ENCODE results near the gene C2orf76.
A peak's percentile ranks its signal among the peaks of the same experiment; 100 is the strongest.
"Not testable (repeated sequence)": the region's sequence is repeated elsewhere in the genome, so short reads cannot be mapped to it uniquely, and the experiment has no call there.

C2orf76 gene

DNA sequence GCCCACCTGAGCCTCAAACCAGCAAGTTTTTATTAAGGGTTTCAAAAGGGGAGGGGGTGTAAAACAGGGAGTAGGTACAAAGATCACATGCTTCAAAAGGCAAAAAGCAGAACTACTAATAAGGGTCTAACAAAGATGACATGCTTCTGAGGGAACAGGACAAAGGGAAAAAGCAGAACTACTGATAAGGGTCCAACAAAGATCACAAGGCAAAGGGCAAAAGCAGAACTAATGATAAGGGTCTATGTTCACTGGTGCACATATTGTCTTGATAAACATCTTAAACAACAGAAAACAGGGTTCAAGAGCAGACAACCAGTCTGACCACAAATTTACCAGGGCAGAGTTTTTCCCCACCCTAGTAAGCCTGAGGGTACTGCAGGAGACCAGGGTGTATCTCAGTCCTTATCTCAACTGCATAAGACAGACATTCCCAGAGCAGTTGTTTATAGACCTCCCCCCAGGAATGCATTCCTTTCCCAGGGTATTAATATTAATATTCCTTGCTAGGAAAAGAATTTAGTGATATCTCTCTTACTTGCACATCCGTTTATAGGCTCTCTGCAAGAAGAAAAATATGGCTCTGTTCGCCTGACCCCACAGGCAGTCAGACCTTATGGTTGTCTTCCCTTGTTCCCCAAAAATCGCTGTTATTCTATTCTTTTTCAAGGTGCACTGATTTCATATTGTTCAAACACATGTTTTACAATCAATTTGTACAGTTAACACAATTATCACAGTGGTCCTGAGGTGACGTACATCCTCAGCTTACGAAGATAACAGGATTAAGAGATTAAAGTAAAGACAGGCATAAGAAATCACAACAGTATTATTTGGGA, 7.5 kb upstream of the C2orf76 start:
- ATAC-seq (replicated peaks; ENCODE audit: extremely low read depth, poor library complexity, severe bottlenecking); H3K4me3 Mint-ChIP-seq; H3K9me3 Mint-ChIP-seq; H3K27me3 Mint-ChIP-seq; H3K27ac Mint-ChIP-seq (ENCODE audit: low read depth); H3K4me1 Mint-ChIP-seq; DNase-seq (ENCODE audit: low spot score in 2 of 2): not testable (repeated sequence)
- peaks cover 36% of the 10 kb centered on the region for H3K36me3 Mint-ChIP-seq (ENCODE audit: insufficient read depth)

DNA sequence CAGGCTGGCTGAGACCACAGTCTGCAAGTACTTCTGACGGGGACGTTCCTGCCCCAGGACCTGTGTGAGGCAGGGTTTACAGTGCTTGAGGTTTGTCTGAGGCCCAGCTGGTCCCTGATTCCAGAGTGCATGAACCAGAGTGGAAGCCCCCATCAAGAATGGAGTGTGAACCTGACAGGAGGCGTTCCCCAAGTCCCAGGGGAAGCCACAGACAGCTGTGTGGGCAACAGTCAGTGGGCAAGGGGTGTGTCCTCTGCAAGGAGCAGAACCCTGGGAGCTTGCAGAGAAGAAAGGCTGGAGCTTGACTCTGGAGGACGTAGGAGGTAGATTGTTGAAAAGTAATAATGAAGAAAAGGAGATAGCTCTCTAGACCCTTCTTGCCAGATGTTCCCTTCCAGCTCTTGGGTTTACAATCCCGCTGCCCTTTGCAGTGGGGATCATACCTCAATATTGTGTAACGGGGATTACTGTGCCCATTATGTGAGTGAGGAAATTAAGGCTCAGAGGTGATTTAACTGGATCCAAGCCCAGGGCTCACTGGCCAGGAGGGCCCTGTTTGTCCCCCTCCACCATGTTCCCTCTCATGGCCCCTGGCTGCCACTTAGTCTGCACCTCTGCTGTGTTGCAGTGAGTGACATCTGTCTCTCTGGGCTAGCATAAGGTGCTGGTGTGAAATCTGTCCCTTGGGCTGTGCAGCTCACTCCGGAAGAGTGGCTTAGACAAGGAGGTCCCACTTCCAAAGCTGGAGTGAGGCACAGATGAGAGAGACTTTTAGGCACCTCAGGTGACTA, 6.3 kb upstream of the C2orf76 start:
- H3K4me1 Mint-ChIP-seq = peaks cover 9% of the 10 kb centered on the region
- H3K4me3 Mint-ChIP-seq = no peak overlapping the region
- DNase-seq (ENCODE audit: low spot score in 2 of 2) (no peak), ATAC-seq (replicated peaks; ENCODE audit: extremely low read depth, poor library complexity, severe bottlenecking) (no peak)
- H3K36me3 Mint-ChIP-seq (ENCODE audit: insufficient read depth) = peaks cover 40% of the 10 kb centered on the region
- peaks cover 7% of the 10 kb centered on the region for H3K9me3 Mint-ChIP-seq
- H3K27ac Mint-ChIP-seq (ENCODE audit: low read depth) = no peak overlapping the region
- H3K27me3 Mint-ChIP-seq = no peaks in the 10 kb centered on the region

DNA sequence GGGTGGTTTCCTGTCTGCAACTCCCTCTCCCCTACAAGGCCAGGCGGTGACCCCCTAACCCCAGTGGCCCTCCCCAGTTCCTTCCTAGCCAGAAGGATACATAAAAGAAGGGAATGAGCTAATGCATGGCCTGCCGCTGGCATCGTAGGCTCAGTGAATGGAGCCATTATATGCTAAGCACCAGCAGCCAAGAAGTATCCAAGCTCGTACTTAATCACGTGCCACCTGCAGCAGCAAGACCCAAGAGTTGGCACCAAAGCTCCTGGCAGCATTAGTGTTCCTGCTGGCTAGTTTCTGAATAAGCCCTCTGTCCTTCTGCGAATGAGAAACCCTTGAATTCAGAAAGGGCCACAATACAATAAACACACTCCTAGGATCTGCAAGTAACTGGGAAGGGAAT, 4.5 kb upstream of the C2orf76 start:
- ATAC-seq (replicated peaks; ENCODE audit: extremely low read depth, poor library complexity, severe bottlenecking) (no peak), DNase-seq (ENCODE audit: low spot score in 2 of 2) (no peak)
- H3K4me3 Mint-ChIP-seq = no peak overlapping the region
- peaks cover 49% of the 10 kb centered on the region for H3K36me3 Mint-ChIP-seq (ENCODE audit: insufficient read depth)
- H3K4me1 Mint-ChIP-seq = peaks cover 27% of the 10 kb centered on the region
- H3K9me3 Mint-ChIP-seq = peaks cover 7% of the 10 kb centered on the region
- no peaks in the 10 kb centered on the region for H3K27me3 Mint-ChIP-seq
- no peak overlapping the region for H3K27ac Mint-ChIP-seq (ENCODE audit: low read depth)

- peaks cover 51% of the 10 kb centered on the region for H3K36me3 Mint-ChIP-seq (ENCODE audit: insufficient read depth)
- peaks cover 7% of the 10 kb centered on the region for H3K9me3 Mint-ChIP-seq
- no peak overlapping the region for H3K27ac Mint-ChIP-seq (ENCODE audit: low read depth)
- H3K27me3 Mint-ChIP-seq = no peaks in the 10 kb centered on the region
- ATAC-seq (replicated peaks; ENCODE audit: extremely low read depth, poor library complexity, severe bottlenecking) (no peak), DNase-seq (ENCODE audit: low spot score in 2 of 2) (no peak)
- H3K4me3 Mint-ChIP-seq = no peak overlapping the region
- H3K4me1 Mint-ChIP-seq = peaks cover 40% of the 10 kb centered on the region
Measured at GRCh38 chr2:119369845-119370244, 3.2 kb upstream of the C2orf76 start.

DNA sequence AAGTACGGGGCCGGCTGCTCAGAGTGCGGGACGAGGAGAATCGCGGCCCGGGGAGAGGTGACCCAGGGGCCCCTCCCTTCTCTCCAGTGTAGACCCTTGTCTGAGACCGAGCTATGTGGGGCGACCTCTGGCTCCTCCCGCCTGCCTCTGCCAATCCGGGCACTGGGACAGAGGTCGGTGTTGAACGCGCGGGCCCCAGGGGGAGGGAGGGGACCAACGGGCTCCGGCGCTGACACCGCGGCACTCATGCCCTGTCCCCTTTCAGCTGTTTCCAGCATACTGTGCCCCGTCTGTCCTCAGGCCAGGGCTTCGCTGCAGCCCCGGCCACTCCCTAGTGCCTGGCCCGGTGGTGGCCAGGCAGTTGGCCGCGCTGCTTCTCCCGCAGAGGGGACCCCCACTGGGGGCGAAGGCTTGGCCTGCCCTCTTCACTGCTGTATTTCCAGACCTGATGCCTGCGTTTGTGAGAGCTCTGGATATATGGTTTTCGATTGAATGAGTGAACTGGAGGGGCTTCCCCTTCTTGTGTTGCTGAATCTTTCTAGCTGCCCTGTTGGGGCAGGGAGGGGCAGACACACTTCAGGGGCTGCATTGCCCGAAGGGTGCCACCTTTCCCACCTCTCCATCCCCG, 952 bp upstream of the C2orf76 start:
- Mint-ChIP-seq H3K9me3 (no peaks in the 10 kb centered on the region), H3K4me3 (peak overlapping the region; percentile 99), H3K4me1 (peaks cover 55% of the 10 kb centered on the region), H3K27ac (ENCODE audit: low read depth) (peak overlapping the region; percentile 90), H3K36me3 (ENCODE audit: insufficient read depth) (peaks cover 41% of the 10 kb centered on the region), H3K27me3 (no peaks in the 10 kb centered on the region)
- DNase-seq (ENCODE audit: low spot score in 2 of 2) = peak in 1 of 2 donors; percentile 13
- peak; percentile 38 for ATAC-seq (replicated peaks; ENCODE audit: extremely low read depth, poor library complexity, severe bottlenecking)

DNA sequence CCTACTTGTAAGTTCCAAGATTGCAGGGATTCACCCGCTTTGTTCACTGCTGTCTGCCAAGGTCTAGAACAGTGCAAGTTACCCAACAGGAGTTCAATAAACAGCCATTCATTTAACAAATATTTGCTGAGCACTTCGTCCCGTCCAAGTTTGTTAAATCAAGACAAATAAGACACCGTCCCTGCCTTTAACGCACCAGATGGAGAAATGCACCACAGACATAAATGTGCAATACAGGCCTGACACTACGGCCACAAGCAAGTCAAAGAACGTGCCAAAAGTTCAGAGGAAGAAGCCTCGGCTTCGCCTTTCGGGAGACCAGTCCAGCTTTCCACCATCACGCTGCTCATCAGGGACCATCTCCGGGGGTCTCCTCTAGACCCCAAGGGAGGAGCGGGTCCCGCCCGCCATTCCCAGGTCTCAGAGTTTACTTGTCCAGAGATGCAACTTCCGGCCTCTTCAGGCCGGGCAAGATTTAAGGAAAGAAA, 429 bp downstream of the C2orf76 start:
- H3K27me3 Mint-ChIP-seq = no peaks in the 10 kb centered on the region

DNA sequence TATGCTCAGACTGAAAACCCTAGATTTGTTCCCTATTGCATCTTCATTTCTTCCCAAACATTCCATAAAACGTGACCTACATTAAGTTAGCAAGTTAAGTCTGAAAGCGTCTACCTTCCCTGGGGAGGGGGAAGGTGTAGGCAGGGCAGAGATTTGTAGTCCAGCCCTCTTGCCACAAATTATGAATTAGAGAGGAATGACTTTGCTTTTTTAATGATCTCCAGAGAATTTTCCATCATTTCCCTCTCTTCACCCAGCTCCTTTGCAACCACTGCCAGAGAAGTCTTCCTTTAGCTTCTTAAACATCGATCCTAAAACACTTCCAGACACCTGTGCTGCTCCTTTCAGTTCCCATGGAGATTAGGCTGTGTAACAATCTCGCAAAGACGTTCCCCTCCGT, 1.2 kb downstream of the C2orf76 start:
- no peaks in the 10 kb centered on the region for H3K27me3 Mint-ChIP-seq
- ATAC-seq (replicated peaks; ENCODE audit: extremely low read depth, poor library complexity, severe bottlenecking) = no peak
- H3K27ac Mint-ChIP-seq (ENCODE audit: low read depth) = peak overlapping the region; percentile 90
- H3K4me1 Mint-ChIP-seq = peaks cover 58% of the 10 kb centered on the region
- DNase-seq (ENCODE audit: low spot score in 2 of 2) = no peak
- peak overlapping the region; percentile 99 for H3K4me3 Mint-ChIP-seq
- H3K9me3 Mint-ChIP-seq = no peaks in the 10 kb centered on the region
- H3K36me3 Mint-ChIP-seq (ENCODE audit: insufficient read depth) = peaks cover 25% of the 10 kb centered on the region

More for the DNA sequence above, 429 bp downstream of the C2orf76 start:
- no peaks in the 10 kb centered on the region for H3K9me3 Mint-ChIP-seq
- no peak for DNase-seq (ENCODE audit: low spot score in 2 of 2)
- H3K4me3 Mint-ChIP-seq = peak overlapping the region; percentile 99
- peak overlapping the region; percentile 90 for H3K27ac Mint-ChIP-seq (ENCODE audit: low read depth)
- peaks cover 31% of the 10 kb centered on the region for H3K36me3 Mint-ChIP-seq (ENCODE audit: insufficient read depth)
- ATAC-seq (replicated peaks; ENCODE audit: extremely low read depth, poor library complexity, severe bottlenecking) = peak; percentile 11
- H3K4me1 Mint-ChIP-seq = peaks cover 58% of the 10 kb centered on the region

DNA sequence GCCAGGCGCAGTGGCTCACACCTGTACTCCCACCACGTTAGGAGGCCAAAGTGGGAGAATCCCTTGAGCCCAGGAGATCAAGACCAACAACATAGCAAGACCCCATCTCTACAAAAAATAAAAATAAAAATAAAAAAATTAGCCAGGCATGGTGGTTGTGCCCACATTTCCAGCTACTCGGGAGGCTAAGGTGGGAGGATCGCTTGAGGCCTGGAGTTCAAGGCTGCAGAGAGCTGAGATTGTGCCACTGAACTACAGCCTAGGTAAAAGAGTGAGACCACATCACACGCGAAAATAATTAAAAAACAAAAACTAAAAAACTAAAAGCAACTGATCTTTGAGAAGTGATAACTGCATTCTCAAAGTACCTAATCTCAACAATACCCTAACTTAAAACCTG, 1.8 kb downstream of the C2orf76 start:
- ATAC-seq (replicated peaks; ENCODE audit: extremely low read depth, poor library complexity, severe bottlenecking) (no peak), DNase-seq (ENCODE audit: low spot score in 2 of 2) (no peak)
- H3K27me3 Mint-ChIP-seq = no peaks in the 10 kb centered on the region
- peaks cover 58% of the 10 kb centered on the region for H3K4me1 Mint-ChIP-seq
- no peak overlapping the region for H3K27ac Mint-ChIP-seq (ENCODE audit: low read depth)
- H3K9me3 Mint-ChIP-seq = no peaks in the 10 kb centered on the region
- peaks cover 22% of the 10 kb centered on the region for H3K36me3 Mint-ChIP-seq (ENCODE audit: insufficient read depth)
- H3K4me3 Mint-ChIP-seq = peak overlapping the region; percentile 99

DNA sequence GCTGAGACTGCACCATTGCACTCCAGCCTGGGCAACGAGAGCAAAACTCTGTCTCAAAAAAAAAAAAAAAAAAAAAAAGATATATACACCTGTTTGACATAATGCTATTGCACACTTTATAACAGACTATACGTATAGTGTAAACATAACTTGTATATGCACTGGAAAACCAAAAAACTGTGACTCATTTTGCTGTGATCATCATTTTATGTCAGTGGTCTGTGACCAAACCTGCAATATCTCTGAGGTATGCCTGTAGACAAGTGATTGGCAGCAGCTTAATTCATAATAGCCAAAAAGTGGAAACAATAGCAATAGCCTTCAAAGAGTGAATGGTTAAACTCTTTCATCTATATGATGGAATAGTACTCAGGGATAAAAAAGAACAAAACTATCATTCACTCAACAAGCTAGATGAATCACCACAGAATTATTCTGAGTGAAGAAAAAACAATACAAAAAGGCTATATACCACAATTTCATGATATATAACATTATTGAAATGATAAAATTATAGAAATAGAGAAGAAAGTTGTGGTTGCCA, 6.1 kb downstream of the C2orf76 start:
- no peaks in the 10 kb centered on the region for H3K9me3 Mint-ChIP-seq
- ATAC-seq (replicated peaks; ENCODE audit: extremely low read depth, poor library complexity, severe bottlenecking) (no peak), DNase-seq (ENCODE audit: low spot score in 2 of 2) (no peak)
- peaks cover 4% of the 10 kb centered on the region for H3K36me3 Mint-ChIP-seq (ENCODE audit: insufficient read depth)
- no peak overlapping the region for H3K4me3 Mint-ChIP-seq
- H3K27ac Mint-ChIP-seq (ENCODE audit: low read depth) = no peak overlapping the region
- H3K27me3 Mint-ChIP-seq = no peaks in the 10 kb centered on the region
- peaks cover 42% of the 10 kb centered on the region for H3K4me1 Mint-ChIP-seq

GRCh38 chr2:119359774-119360173, 6.9 kb downstream of the C2orf76 start:
- Mint-ChIP-seq H3K4me3 (no peak overlapping the region), H3K27me3 (no peaks in the 10 kb centered on the region), H3K36me3 (ENCODE audit: insufficient read depth) (peaks cover 3% of the 10 kb centered on the region), H3K4me1 (peaks cover 36% of the 10 kb centered on the region), H3K9me3 (no peaks in the 10 kb centered on the region), H3K27ac (ENCODE audit: low read depth) (no peak overlapping the region)
- DNase-seq (ENCODE audit: low spot score in 2 of 2) = no peak
- no peak for ATAC-seq (replicated peaks; ENCODE audit: extremely low read depth, poor library complexity, severe bottlenecking)

DNA sequence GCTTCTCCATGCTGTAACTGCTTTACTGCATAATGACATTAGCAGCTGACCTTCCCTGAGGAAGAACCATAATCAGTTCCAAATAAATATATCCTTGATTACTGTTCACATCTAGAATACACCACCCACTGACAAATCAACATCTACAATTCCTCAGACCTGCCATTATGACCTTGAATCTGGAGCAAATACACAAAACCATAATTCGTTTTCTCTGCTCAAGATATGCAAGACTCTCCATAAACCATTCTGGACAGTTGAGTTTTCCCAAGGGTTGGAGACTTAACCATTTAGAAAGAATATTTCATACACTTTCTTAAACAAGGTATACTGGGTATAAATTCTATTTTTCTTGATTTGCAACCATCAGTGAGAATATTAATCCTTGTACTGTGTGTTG, 11.8 kb downstream of the C2orf76 start:
- peaks cover 18% of the 10 kb centered on the region for H3K4me1 Mint-ChIP-seq
- DNase-seq (ENCODE audit: low spot score in 2 of 2) = no peak
- no peaks in the 10 kb centered on the region for H3K9me3 Mint-ChIP-seq
- no peak for ATAC-seq (replicated peaks; ENCODE audit: extremely low read depth, poor library complexity, severe bottlenecking)
- no peaks in the 10 kb centered on the region for H3K27me3 Mint-ChIP-seq
- H3K27ac Mint-ChIP-seq (ENCODE audit: low read depth) = no peak overlapping the region
- no peaks in the 10 kb centered on the region for H3K36me3 Mint-ChIP-seq (ENCODE audit: insufficient read depth)
- no peak overlapping the region for H3K4me3 Mint-ChIP-seq

- Mint-ChIP-seq H3K9me3 (no peaks in the 10 kb centered on the region), H3K4me1 (peaks cover 14% of the 10 kb centered on the region), H3K27me3 (no peaks in the 10 kb centered on the region), H3K4me3 (no peak overlapping the region), H3K36me3 (ENCODE audit: insufficient read depth) (no peaks in the 10 kb centered on the region), H3K27ac (ENCODE audit: low read depth) (no peak overlapping the region)
- no peak for ATAC-seq (replicated peaks; ENCODE audit: extremely low read depth, poor library complexity, severe bottlenecking)
- no peak for DNase-seq (ENCODE audit: low spot score in 2 of 2)
Measured at GRCh38 chr2:119352357-119352756, 14.3 kb downstream of the C2orf76 start.

Data from central memory CD8-positive, alpha-beta T cell (primary cell).